Stimulated activated CD4-positive, alpha-beta T cell treated with anti-CD3 and anti-CD28 coated beads, Interleukin-12 subunit alpha, Interleukin-12 subunit beta, amount 100 ng/mL, for 4 hours (primary cell): ENCODE measurements around the gene WDR12.
A peak's percentile ranks its signal among the peaks of the same experiment; 100 is the strongest.
"Not testable (repeated sequence)": the region's sequence is repeated elsewhere in the genome, so short reads cannot be mapped to it uniquely, and the experiment has no call there.

ENCODE experiments used
- DNase-seq: peaks from one replicate; pipeline ENCODE4 v3.0.0-alpha.2; 2020

Gene WDR12

DNA sequence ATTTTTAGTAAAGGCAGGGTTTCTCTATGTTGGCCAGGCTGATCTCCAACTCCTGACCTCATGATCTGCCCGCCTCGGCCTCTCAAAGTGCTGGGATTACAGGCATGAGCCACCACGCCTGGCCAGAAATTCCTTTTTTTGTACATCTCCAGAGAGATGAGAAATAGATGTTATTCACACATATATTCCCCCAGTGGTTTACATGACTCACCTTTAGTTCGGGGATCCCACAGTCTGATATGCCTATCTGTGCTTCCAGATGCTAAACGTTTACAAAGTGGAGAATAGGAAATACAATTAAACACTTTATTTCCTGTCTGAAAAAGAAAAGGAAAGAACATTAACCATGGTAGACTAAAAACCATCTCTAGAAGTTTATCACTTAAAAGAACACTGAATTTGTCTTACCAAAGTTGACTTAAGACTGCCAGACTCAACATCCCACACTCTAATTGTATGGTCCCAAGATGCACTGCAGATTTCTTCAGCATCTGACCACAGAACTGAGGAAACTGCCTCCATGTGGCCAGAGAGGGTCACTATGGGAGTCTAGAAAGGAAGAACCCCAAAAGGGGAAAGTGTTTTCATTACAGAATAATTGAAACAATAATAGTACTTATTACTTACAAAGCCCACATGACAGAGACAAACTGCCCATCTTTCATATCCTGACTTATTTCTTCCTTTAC lies 27.3 kb downstream of the WDR12 start:
- no peak for DNase-seq

DNA sequence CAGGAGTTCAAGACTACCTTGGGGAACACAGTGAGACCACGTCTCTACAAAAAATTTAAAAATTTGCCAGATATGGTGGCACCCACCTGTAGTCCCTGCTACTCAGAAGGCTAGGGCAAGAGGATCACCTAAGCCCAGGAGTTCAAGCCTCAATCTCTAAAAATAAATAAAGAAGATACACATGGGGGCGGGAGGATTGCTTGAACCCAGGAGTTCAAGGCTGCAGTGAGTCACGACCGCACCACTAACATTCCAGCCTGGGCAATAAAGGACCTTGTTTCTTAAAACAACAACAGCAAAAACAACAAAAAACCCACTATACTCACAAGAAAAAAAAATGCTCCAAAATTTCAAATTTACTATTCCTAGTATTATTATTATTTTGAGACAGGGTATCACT lies 29.9 kb downstream of the WDR12 start:
- DNase-seq, result no peak

DNA sequence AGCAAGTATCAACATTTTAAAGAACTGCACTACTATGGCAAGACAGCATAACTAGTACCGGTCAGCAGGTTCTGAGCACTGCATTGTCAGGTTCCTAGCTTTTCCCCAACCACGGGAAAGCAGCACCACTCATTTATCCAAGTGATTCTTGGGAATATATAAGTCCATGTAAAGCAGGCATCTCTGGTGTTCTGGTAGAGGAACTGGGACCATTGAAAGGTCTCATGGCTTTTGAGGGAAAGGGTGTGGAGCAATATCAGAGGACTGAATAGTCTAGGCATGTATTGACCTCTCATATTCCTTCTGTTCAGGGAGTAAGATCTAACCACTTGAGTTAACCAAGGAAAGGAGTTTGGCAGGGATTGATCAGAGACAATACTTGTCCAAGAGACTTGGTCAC lies 33.8 kb downstream of the WDR12 start:
- no peak for DNase-seq

DNA sequence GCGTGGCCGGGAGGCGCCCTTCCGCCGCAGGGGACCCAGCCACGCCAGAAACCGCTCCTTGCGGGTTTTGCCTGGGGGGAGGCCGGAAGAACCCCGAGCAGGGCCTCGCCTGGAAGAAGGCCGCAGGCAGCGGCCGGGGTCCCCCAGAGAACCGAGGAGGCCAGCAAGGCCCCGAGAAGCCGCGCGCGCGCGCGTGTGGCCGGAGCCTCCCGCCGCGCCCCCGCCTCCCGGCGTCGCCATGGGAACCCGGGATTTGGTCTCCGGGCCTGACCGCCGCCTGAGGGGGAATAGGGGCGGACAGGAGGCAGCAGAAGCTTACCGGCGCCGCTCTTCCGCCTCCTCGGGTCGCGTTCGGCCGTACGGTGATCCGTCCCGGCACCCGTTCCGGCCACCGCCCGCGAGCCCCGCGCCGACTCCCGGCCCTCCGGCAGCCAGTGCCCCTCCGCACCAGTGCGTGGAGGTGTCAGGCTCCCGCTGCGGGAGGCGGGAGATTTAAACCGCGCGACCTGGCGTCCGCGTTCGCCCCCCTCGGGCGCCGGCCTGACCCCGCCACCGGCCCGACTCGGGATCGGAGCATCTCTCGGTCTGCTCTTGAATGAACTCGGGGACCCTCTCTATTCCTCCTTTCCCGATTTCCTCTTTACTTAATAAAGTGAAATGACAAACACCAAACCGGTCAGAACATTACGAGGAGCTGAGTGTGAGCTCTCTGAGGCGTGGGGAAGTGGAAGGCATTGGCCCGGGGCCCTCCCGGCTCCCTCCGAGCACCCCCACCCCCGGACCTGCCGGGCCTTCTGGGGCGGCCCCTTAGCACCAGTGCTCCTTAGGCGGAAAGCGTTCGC lies 40.0 kb downstream of the WDR12 start, which contains the start of gene ICA1L:
TSS of gene ICA1L (minus strand) at position 467 of the 842 bp plus-strand sequence. CDS start 42,757 bp downstream, outside the sequence.
- peak; percentile 56 for DNase-seq

DNA sequence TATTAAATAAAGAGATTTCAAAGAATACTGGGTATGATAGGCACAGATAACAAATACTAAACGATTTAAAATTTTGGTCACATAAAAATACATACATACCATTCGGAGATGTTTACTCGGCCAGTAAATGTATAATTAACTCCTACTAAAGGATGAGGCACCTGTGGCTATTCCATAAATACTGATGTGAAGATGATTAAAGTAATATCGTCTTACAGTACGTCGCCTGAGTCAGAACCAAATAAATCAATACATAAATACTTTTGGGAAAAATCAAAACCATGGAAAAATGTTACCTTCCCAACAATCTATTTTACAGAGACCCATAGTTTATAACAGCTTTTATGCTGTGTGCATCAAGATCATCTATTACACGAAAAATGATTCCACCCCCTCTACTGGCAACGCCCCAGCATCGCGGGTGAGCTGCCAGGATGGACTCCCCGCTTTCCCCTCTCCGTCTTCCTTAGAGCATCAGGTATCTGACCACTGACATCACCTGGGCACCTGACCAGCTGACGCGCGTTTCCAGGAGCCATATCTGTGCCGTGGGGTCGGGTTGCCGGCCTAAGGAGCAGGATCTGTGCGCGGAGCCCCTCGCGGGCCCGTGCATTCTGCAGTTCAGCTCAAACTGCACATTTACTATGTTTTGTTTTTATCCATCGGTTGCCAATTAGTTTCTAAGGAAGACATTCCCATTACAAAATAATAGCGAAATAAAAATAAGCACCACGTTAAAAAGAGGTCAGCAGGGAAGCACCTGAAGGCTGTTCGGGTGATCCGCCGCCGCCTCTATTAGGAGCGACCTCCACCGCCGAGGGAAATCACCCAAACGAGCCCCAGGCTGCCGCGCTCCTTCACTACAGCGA lies 40.8 kb downstream of the WDR12 start:
- DNase-seq, result peak; percentile 57

DNA sequence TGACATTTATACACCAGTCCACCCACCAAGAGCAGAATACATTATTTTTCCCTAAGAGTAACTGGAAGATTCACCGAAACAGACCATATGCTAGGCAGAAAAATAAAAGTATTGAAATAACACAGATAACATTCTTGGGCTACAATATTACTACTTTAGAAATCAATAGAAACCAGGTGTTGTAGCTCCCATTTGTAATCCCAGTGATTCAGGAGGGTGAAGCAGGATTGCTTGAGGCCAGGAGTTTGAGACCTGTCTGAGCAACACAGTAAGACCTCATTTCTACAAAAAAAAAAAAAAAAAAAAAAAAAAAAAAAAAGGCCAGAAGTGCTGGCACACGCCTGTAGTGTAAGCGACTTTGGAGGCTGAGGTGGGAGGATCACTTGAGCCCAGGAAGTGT lies 49.5 kb downstream of the WDR12 start:
- DNase-seq, result no peak

DNA sequence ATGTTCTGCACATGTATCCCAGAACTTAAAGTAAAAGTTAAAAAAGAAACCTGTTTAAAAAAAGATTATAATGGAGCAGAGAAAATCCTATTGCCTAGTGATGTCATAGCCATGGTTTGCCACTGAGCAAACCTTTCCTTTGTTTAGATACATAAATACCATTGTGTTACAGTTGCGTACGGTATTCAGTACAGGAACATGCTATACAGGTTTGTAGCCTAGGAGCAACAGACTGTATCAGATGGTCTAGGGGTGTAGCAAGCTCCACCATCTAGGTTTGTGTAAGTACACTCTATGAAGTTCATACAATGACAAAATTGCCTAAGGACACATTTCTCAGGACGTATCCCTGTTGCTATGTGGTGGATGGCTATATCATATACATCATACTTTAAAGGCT lies 52.9 kb downstream of the WDR12 start:
- DNase-seq, result no peak

DNA sequence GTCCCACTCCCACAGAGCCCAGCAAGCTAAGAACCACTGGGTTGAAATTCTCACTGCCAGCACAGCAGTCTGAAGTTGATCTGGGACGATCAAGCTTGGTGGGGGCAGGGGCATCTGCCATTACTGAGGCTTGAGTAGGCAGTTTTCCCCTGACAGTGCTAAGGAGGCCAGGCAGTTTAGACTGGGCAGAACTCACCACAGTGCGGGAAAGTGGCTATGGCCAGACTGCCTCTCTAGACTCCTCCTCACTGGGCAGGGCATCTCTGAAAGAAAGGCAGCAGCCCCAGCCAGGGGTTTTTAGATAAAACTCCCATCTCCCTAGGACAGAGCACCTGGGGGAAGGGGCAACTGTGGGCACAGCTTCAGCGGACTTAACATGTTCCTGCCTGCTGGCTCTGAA lies 62.1 kb downstream of the WDR12 start:
- not testable (repeated sequence) for DNase-seq

DNA sequence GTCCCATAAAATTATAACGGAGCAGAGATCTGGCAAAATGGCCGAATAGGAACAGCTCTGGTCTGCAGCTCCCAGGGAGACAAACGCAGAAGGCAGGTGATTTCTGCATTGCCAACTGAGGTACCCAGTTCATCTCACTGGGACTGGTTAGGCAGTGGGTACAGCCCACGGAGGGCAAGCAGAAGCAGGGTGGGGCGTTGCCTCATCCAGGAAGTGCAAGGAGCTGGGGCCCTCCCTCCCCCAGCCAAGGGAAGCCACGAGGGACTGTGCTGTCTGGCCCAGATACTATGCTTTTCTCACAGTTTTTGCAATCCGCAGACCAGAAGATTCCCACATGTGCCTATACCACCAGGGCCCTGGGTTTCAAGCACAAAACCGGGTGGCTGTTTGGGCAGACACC lies 62.7 kb downstream of the WDR12 start:
- DNase-seq, result no peak

DNA sequence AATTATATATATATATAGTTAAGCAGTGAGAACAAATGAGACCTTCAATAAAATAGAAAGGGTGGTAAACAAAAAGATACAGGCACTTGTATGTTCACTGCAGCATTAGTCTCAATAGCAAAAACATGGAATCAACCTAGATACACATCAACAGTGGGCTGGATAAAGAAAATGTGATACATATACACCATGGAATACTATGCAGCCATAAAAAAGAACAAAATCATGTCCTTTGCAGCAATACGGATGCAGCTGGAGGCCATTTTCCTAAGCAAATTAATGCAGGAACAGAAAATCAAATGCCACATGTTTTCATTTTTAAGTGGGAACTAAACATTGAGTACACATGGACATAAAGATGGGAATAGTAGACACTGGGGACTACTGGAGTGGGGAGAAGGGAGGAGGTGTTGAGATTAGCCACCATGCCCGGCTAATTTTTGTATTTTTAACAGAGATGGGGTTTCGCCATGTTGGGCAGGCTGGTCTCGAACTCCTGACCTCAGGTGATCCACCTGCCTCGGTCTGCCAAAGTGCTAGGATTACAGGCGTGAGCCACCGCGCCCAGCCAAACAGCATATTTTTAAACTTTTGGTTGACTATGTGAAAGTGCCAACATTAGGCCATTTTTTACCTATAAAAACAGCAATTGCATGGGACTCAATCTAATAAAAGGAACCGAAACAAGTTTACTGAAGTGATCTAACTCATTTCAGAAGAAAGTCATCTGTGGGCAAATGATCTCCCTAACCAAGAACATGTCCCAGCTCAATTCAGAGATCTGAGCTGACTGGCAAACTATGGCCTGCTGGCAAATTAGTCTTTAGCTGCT lies 63.6 kb downstream of the WDR12 start:
- no peak for DNase-seq

DNA sequence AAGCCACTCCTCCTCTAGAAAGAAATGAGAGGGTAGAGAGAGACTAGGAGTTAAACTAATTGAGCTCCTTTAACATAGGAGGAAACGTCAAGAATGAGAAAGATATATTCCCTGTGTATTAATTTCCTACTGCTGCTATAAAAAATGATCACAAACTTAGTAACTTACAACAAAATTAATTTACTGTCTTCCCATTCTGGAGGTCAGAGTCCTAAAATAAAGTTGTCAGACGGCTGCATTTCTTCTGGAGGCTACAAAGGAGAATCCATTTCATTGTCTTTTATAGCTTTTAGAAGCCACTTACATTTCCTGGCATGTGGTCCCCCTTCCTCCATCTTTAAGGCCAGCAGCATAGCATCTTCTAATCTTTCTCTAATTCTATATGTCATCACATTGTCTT lies 66.8 kb downstream of the WDR12 start:
- no peak for DNase-seq

DNA sequence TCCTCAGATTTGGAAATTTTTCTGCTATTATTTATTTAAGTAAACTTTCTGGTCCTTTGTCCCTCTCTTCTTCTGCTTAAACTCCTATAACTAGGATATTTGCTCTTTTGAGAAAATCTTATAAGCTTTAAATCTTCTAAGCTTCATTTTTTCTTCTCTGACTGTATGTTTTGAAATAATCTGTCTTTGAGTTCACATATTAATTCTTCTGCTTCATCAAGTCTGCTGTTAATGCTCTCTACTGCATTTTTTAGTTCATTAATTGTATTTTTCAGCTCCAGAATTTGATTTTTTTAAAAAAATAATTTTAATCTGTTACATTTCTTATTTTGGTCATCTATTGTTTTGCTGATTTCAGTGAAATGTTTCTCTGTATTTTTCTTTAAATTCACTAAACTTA lies 68.8 kb downstream of the WDR12 start:
- no peak for DNase-seq

DNA sequence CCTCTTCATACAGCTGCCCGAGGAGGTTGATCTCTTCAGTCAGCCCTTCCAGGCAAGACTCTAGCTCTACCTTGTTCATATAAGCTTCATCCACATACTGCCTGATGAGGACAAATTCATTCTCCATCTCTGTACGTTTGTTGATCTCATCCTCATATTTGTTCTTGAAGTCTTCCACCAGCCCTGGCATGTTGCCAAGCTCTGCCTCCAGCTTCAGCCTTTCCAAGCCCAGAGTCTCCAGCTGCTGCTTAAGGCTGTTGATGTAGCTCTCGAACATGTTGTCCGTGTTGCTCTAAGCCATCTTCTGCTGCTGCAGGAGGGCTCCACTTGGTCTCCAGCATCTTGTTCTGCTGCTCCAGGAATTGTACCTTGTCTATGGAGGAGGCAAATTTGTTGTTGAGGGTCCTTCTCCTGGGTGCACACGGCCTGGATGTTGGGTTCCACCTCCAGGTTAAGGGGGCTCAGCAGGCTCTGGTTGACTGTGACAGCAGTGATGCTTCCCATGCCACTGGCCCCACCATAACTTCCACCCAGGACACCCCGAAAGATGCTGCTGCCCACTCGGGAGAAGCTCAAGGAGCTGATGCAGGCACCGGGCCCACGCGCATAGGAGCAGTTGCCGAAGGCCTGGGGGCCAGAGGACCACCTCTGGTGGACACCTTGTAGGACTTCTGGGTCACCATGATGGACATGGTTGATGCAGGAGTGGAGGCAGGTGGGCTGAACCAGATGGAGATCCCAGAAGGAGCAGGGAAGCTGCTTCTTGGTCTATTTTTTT lies 70.2 kb downstream of the WDR12 start:
- no peak for DNase-seq

DNA sequence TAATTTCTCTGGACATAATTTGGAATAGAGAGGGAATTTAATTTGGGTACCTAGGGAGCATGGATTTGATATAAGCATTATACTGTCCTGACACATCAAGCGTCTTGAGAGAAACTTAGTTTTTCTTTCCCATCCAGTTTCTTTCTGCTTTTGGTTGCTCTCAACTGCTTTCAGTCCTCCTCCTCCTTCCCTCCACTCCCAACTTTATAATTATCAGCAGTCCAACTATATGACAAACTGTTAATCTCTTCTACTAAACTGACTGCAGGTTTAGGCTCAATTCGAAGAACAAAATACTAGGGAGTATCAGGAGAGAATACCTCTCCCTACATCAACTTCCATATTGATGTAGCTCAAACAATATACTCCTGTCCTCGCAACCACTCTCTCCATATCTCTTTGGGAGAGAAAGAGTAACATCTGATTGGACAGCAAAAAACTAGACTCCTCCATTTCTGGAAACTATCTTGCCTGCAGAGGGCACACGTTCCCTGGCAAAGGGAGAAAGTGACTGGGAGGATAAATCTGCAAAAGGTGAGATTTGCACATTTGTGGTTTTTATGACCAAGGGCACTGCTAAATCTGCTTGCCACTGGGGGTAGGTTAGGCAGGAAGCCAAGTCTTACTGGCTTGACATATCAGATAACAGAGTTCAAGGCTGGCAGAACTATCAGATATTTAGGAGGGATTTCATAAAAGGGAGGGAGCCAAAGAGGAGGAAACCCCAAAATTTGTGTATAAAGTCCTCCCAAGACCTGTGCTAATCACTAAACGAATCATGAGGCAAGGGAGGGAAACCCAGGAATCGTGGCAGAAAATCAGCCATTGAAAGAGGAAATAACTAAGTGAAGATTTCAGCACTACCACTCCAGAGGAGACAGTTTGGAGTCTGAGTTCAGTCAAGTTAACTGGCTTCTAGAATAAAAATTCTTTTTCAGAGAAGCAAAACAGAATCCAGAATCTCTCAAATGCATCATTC lies 79.9 kb downstream of the WDR12 start:
- peak; percentile 9 for DNase-seq

DNA sequence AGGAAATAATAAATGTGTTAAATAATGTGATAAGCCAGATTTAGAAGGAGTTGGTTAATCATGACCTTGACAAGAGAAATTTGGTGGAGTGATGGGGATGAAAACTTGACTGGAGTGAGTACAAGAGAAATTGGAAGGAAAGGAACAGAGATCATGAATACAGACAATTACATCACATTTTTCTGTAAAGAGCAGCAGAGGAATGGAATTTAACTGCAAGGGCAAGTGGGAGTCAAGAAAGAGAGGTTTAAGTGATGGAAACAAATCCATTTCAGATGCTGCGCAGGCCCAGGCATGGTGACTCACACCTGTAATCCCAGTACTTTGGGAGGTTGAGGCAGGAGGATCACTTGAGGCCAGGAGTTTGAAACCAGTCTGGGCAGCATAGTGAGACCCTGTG lies 86.6 kb downstream of the WDR12 start:
- no peak for DNase-seq
